ENCODE data around the gene LYST.

GRCh38 chr1:235722858-235723257 lies 143.8 kb downstream of the LYST start:
- TF ChIP-seq CTCF (IDR thresholded peaks at IDR 0.05; ENCODE audit: low read length) (no peak), EZH2 (IDR thresholded peaks at IDR 0.05; ENCODE audit: borderline replicate concordance, low read length) (no peak)

Data from OCI-LY1 (cell line).